GM19463 (cell line): ENCODE data around the gene TIMM23.
"Not testable (repeated sequence)": the region's sequence is repeated elsewhere in the genome, so short reads cannot be mapped to it uniquely, and the experiment has no call there.

ENCODE experiments used
- ATAC-seq: cut with Tn5 transposase; IDR thresholded peaks from one replicate; pipeline ENCODE4 v1.9.1; 2021; ENCODE audit warnings: mild to moderate bottlenecking, moderate library complexity; ENCODE audit not compliant: unreplicated experiment

The TIMM23 gene

DNA sequence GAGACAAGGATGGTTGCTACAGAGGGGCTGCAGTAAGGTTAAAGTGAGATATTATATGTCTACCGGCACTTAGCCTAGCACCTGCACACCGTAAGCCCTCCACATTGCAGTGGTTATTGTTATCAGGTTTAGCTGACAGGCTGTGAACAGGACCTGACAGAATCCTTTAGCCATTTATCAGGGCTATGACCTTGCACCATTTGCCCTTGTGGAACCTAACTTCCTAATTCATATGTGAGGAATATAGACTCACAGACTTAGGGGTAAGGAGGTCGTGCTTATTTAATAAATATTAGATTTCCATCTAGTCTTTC lies 48.0 kb downstream of the TIMM23 start:
- ATAC-seq = no peak

DNA sequence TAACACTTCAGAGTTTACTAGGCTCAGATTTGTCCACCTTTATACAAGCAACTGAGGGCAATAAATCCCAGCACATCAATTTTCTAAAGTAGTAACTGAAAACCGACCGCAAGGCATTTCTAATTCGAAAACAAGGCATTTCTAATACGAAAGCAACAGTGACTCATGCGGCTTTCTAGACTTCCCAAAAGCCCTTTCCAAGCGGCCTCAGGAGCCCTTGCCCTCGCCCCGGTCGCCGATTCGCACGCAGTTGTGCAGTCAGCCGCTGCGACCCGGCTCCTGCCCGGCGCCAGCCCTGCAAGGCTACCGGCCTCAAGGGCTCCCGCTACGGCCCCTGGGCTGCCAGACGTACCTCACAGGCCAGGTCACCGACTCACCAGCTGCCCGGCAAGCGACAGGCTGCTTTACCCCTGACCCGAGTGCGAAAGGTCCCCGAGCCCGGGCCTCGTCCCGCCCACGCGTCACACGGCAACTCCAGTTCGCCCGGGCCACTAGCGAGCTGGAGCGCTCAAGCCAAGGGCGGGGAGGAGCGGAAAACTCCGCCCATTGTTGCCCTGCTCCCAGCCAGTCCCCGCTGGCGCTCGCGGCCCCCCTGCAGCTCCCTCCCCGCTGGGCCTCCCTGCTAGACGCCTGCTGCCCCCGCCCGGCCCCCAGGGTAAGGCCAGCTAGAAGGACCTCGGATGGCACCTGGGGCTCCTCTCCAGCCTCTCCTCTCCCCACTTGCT lies 50.9 kb downstream of the TIMM23 start:
- ATAC-seq = peak; percentile 95

DNA sequence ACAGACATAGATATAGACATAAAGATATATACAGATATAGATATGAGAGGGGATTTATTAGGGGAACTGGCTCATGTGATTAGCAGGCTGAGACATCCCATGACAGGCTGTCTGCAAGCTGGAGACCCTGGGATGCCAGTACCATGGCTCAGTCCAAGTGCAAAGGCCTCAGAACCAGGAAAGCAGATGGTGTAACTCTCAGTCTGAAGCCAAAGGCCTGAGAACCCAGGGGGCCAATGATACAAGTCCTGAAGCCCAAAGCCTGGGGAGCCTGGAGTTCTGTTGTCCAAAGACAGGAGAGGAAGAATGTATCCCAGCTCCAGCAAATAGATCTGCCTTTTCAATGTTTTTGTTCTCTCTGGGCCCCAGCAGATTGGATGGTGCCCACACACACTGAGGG lies 52.7 kb downstream of the TIMM23 start:
- no peak for ATAC-seq

DNA sequence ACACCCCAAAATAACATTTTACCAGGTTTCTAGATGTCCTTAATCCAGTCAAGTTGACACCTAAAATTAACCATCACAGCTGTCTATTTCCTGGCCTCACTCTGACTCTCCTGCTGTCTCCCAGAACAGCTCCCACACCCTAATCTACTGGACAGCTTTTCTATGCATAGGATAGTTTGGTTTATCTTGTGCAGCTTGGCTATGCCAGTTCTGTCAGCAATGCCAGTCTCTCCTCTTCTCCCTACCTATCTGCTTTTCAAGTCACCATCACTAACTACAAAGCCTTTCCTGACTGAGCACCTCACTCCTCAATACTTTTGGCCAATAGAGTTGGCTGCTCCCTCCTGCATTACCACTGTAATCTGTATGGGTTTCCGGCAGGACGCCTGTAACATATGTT lies 53.1 kb downstream of the TIMM23 start:
- no peak for ATAC-seq

DNA sequence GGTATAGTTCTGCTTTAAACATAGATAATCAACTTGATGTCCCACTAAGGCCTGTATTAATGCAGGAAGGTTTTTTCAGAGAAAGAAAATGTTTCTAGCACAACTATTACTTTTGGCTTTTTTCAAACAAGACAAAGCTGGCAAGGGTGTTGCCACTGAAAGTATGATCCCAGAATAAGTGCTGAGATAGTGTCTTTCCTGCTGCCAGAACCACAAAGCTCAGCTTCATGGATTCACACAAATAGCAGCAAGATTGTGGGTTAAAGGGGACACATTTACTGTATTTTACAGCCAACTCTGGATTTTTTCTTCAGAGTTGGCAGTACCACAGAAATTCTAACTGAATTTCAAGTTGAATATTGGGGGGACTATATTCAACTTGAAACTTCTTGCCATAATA lies 53.8 kb downstream of the TIMM23 start:
- no peak for ATAC-seq

DNA sequence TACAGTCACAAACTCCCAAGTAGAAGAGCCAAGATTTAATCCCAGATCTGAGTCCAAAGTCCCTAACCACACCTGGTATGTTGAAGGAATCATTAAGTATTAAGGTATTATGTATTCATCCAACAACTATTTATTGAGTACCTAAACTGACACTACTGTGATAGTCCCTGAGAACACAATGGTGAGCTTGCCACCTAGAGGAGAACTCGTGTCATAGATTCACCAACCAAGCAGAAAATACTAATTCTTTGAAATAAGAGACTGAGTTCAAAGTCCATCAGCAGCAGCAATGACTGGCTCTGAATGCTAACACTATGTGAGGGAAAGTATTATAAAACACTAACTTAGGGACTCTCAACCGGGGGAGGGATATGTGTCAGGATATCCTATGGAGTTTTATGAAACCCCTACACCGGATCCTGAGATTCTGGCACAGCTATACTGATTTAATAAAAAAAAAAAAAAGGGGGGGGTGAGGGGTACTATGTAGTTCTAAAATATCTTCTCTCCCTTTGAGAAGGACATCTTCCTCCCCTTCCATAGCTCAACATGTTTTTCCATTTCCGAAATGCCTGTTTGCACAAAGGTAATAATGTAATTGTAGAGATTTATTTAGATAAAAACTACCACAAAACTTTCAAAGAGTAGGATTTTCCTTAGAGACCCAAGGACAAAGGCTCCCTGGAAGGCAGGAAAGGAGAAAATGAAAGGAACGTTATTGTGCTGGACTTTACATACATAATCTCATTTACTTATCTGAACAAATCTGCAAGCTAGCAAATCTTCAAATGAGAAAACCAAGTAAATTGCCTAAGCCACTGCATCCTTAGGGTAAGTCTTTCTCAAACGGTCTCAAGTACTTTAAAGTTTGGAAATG lies 56.5 kb downstream of the TIMM23 start:
- ATAC-seq = peak; percentile 47

DNA sequence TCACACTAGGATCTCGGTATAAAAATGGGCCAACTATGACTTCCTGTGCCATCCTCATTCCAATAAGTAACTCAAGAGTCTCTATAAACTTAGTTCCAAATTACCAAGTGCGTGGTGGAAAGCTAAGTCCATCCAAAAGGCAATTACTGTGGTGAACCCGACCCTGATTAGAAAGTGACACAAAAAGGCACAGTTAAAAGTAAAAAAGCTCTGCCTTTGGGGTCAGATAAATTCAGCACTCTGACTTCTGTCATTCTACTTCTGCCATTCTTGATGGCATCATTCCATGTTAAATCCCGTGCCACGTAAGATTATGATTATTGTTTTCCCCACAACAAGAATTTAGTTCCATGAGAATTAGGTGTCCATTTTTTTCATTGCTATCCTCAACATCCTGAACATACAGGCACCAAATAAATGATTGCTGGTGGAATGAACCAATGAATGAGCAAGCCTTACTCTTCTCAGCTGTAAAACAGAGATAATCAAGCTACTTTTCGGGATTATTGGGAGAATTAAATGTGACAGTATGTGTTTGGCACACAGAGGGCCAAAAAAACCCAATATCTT lies 57.3 kb downstream of the TIMM23 start:
- ATAC-seq = no peak

DNA sequence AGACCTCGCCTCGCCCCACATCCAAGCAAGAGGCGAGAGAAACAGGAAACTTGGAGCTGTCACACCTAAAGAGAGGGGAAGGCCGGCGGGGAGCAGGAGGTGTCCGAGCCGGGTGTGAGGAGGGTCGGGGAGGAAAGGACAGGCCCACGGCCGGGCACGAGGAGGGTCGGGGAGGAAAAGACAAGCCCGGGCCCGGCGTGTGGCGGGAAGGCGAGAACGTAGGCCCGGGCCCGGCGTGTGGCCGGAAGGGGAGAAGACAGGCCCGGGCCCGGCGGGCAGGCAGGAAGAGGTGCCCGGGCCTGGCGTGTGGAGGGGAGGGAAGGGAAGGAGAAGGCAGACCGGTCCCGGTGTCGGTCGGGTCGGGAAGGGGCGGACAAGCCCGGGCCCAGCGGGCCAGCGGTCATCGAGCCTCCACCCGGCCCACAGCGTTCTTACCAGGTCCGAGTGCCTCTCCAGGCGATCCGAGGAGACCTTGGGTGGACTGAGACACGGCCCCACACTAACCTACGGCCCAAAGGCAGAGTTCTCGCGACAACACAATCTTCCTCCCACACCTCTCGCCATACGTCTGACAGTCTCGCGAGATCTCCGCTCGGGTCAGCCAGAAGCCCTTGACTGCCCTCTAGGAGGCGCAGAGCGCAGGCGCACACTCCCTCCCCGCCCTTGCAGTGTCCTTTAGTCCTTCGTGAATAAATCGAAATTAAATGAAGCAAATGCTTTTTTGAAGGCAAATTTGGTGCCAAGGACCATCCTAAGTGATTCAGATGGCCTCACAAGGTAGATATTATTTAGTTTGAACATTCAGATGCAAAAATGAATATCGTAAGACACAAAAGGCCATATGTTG lies 58.0 kb downstream of the TIMM23 start, which contains the start of gene NCOA4:
Gene NCOA4 (minus strand): TSS at position 533 of the 847 bp plus-strand sequence. CDS start 13,943 bp downstream, outside the sequence.
- ATAC-seq = peak; percentile 96

DNA sequence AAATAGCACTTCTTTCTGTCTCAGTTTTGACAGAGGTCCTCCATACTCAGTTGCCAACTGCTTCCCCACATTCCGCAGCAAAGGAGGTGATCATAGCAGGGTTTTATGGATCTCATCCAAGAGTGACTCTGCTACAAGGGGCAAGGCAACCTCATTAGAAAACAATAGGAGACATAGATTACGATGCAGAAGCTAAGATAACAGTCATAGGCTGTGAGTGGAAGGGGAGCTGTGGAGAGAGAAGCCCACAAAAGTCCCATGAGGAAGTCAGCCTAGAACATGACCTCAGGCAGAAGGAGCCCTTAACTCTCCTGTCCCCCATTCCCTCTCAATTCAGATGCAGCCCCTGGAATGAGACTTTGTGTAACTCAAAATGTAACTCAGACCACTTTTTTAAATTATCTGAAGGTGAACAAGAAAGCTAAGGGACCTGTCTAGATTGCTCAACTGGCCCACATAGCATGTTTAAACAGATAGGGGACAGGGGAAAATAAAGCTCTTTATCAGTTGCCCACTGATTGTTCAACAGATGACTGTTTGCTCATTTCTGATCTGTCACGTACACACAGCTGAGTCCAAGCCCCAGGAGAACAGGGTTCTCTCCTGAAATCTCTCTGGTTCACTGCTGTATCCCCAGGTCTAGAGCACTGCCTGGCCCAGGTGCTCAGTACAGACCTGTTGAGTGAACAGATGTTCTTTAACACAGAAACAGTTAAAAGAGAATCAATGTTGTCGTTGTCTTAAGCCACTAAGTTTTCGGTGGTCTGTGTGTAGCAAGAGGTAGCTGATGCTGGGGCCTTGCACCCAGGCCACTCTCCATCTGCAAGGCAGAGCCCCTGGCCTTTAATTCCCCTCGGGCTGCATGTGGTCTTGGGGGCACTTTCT lies 59.6 kb downstream of the TIMM23 start:
- ATAC-seq = no peak

DNA sequence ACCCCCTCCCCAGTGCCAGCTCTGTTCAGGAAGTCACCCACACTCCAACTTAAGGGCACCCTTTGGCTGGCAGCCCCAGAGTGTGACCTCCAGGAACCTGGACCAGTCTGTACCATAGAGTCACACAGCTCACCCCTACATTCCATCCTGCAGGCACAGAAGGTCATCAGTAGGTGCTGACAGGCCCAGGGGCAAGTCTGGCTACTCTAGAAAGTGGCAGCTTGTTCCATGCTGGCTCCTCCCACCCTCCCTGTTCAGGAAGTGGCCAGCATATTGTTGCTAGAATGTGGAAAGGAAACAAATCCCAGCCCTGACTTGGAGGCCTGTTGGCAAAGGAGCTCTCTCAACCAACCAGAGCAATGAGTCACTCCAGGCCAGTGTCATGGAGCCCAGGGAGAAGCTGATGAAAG lies 61.3 kb downstream of the TIMM23 start:
- ATAC-seq = no peak

DNA sequence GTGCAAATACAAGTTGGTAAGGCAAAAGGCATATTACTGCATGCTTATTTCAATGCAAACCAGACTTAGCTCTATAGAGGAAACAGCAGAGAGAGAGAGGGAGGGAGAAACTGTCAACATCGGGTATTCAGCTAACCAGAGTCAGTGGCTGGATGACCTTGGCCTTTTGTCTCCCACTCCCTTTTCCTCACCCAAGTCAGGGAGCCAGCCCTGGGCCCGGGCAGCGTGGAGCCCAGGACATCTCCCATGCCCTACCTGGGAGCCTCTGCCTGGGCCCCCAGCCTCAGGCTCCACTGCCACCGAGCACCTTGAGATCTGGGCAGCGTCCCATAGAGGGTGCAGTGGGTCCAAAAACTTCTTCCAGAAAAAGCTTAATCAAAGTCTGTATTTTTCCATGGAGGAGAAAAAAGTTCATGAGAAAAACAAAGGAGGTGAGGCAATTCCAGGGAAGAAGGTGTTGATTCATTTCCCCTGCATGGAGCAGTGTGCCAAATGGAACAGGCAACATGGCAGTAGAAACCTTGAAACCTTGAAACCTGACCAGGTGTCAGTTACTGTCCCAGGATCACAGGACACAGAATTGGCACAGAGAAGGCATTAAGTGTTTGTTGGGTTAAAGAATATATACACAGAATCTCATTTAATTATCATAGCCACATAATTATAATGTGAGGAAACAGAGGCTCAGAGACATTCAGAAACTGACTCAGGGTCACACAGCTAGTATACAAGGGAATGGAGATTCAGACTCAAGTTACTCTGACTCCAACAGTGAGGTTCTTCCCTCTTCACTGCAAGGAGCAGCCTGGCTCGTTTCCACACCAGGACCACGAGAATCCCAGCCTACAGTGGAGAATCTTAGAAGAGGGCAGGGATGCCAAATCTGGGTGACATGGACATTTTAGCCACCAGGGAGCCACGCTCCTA lies 63.9 kb downstream of the TIMM23 start:
- no peak for ATAC-seq

DNA sequence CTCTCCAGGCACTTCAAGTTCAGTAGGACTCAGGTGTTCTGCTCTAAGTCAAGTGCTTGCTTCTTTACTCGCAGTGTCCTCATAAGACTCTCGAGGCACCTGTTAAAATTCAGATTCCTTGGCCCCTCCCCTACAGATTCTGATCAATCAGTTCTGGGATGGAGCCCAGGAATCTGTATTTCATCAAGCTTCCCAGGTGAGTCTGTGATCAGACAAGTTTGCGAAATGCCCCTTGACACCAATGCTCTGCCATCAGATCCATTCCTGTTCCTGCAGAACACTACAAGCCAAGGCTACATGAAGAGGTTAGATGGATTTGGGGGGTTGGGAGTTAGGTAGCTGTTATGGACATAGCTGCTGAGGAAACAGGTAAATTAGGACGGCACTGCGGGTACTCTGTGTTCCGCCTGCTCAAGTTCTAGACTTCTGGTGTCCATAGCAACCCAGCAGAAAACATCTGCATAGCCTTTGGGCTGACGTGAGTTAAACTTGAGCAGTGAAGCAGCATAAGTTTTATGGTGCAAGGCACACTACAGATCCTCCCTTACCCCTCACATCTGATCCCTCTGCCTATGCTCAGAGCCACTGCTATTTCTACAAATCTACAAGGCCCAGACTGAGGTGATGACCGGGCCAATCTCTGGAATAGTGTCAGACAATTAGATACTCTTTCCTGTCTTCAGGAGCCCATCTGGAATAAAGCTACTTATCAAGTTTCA lies 65.0 kb downstream of the TIMM23 start:
- no peak for ATAC-seq

DNA sequence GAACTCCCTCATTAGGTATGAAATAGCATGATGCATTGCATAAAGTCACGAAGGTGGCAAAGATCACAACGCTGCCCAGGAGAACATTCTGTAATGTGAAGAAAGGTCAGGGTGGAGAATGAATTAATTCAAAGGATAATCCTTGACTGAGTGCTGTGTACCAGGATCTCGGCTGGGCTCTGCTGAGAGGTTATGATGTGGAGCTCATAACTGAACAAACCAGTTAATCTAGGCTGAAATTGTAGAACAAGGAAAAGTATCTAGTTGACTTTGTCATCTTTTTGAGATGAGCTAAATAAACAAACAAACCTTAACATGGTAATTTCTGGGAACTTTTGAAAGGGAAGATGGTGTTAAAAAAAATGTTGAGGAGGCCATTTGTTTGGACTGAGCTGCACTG lies 67.7 kb downstream of the TIMM23 start:
- ATAC-seq = no peak

DNA sequence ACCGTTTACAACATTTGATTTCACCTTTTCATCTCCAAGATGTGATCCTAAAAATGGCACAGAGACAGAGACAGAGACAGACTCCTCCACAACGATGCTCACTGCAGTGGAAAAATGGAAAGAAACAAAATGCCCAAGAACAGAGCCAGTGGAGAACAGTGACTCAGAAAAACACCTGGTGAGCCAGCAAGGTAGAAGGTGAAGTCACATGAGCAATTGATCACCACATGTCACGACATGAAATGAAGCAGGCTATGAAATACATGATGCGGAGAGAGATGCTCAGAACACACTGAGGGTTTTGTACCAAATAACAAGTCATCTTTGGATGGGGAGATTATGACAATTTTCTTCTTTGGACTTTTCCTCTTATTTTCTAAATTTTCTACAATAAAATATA lies 70.2 kb downstream of the TIMM23 start:
- ATAC-seq = no peak

DNA sequence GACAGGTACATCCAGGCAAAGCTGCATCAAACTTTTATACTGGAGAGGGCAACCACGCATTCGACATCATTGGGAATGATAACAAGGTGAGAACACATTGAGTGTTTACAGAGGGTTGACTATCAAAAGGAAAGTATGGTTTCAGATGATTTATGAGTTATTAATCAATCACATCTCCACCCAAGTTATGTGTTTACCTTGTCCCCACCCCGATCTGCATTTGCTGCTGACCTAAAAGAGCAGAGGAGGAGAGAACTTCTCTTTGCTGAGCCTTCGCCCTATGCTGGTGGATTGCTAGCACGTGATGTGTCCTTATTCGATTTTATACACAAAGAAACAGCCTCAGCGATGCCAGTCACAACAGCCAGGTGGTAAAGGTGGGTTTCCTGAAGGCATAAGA lies 74.0 kb downstream of the TIMM23 start, which contains the start of gene MSMB:
Gene MSMB (minus strand): TSS at position 9 of the 400 bp plus-strand sequence. CDS start 32 bp downstream, outside the sequence.
- no peak for ATAC-seq

DNA sequence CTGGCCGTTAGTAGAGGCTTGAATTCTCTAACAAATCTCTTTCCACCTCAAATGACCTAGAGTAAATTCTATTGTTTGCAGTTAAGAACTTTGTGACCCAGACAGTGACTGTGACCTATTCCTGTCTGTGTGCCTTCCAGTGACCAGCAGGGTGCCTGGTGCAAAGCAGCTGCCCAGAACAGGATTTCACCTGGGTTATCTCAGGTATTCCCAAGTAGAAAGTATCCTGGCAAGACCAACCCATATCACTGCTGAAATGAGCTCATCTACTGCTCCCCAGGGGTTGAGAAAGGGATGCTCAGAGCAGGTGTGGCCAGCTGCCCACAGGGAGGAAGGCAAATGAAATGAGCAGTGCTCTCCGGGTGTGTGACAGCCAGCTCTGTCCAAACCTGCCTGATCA lies 75.9 kb downstream of the TIMM23 start:
- ATAC-seq = no peak

DNA sequence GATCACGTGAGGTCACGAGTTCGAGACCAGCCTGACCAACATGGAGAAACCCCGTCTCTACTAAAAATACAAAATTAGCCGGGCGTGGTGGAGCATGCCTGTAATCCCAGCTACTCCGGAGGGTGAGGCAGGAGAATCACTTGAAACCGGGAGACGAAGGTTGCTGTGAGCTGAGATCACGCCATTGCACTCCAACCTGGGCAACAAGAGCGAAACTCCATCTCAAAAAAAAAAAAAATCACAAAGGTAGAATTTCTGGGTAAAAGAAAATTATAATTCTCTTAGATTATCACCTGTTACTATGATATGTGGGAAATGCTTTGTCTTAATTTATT lies 77.2 kb downstream of the TIMM23 start:
- not testable (repeated sequence) for ATAC-seq

DNA sequence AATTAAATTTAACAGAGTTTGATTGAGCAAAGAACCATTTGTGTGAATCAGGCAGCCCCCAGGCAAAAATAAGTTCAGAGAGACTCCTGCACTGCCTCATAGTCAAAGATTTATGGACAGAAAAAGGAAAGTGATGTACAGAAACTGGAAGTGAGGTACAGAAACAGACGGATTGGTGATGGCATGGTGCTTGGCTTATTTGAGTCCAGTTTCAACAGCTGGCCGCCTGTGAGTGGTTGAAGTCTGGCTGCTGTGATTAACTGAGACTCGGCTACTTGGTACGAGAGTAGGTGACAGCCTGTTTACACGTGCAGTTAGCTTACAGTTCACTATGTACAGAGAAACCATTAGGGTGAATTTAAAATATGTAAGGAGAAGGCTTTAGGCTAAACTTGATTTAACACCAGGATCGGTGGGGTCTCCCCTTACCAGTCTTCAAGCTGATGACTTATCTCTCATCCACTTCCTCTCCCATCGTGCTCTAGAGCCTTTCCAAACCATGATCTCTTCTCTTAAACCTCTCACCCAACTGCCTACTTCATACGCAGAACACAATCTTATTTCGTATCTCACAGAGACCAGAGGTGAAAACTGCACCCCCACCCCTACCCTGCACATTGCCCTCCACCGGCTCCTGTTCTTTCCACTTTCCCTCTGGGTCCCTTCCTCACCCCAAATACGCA lies 78.8 kb downstream of the TIMM23 start:
- no peak for ATAC-seq
